Adrenal gland (tissue), 12 donors: ENCODE results near the gene JOSD1. TPM values are rescaled to one million over a fixed set of nuclear protein-coding genes. Genes with fewer than 3 reads are reported as not detected.

ENCODE experiments used
- DNase-seq, 7 donors: peaks; one replicate each; pipeline ENCODE4 v3.0.0-alpha.2; 2019 to 2020
- H3K27ac ChIP-seq, 5 donors: fragments of 200-600 bp; sonication (generic) in 4 of 5; 1 replicate in 3 of 5; 2 replicates in 2 of 5; pipeline versions ENCODE4 v1.5.1 to v1.8.0; 2016 to 2020; ENCODE audit warnings: mild to moderate bottlenecking in 1 of 5
- H3K27me3 ChIP-seq: fragments of 200-600 bp; 2 replicates; pipeline ENCODE4 v1.8.0; 2021
- H3K36me3 ChIP-seq, 2 donors: fragments of 200-600 bp; replicated peaks in 1 of 2; 1 replicate in 1 of 2; 2 replicates in 1 of 2; pipeline versions ENCODE4 v1.5.1 to v1.8.0; 2018 to 2022
- H3K4me1 ChIP-seq, 2 donors: fragments of 200-600 bp; replicated peaks in 1 of 2; 1 replicate in 1 of 2; 2 replicates in 1 of 2; pipeline versions ENCODE4 v1.5.1 to v1.8.0; 2018 to 2021
- H3K4me3 ChIP-seq, 4 donors: fragments of 200-600 bp; sonication (generic) in 3 of 4; one replicate each; pipeline ENCODE4 v1.5.1; 2016 to 2018
- H3K9me3 ChIP-seq, 3 donors: fragments of 200-600 bp; sonication (generic) in 1 of 3; replicated peaks in 1 of 3; 1 replicate in 2 of 3; 2 replicates in 1 of 3; pipeline versions ENCODE4 v1.5.1 to v1.8.0; 2016 to 2021
- CTCF ChIP-seq, 6 experiments: fragments of 450-650 bp in 4 of 6; fragments of 200-600 bp in 2 of 6; sonication (generic) in 1 of 6; IDR thresholded peaks; 1 replicate in 5 of 6; 2 replicates in 1 of 6; pipeline versions ENCODE4 v1.5.1 to v1.8.0; 2016 to 2021; ENCODE audit warnings: antibody characterized with exemption in 6 of 6, mild to moderate bottlenecking in 2 of 6, moderate library complexity in 1 of 6
- POLR2A ChIP-seq, 2 donors: fragments of 450-650 bp; IDR thresholded peaks; one replicate each; pipeline ENCODE4 v1.6.1; 2017; ENCODE audit warnings: antibody characterized with exemption in 2 of 2, mild to moderate bottlenecking in 2 of 2, moderate library complexity in 1 of 2
- WGBS, 4 donors: extraction: QIAGEN DNeasy Blood & Tissue Kit in 2 of 4; methylation state at CpG; one replicate each; pipeline versions ENCODE4 v1.1.5 to v1.1.7; 2013 to 2017; 5-methylcytosine and 5-hydroxymethylcytosine counted together
- intact Hi-C, 2 donors: fragments of 100-400 bp; cut with DNase I; formaldehyde crosslinking; loops; one replicate each; pipeline versions ENCODE4 v1.14.1 to v1.15.0; 2022 to 2023
- polyA plus RNA-seq, 3 donors: library from polyadenylated mRNA; stranded (reverse); fragments of 200-250 nt in 2 of 3; fragments of 350-450 nt in 1 of 3; fragmentation: Illumina TruSeq in 1 of 3; extraction: RNeasy Lipid Tissue Mini Kit (QIAGEN cat#74804) in 1 of 3; gene quantifications; one replicate each; pipeline ENCODE4 v1.2.3, GENCODE V29; 2013 to 2014
- total RNA-seq, 9 donors: library from RNA; depleted of rRNA in 4 of 9; stranded (reverse); fragments of >200 nt in 4 of 9; fragments of 120-200 nt in 1 of 9; fragmentation: NEBNext Ultra II Directional in 1 of 9; extraction: Animal tissue kit (Norgen Biotek cat#: 25700) in 1 of 9; gene quantifications; one replicate each; pipeline versions ENCODE4 v1.1.0 to v1.2.4, GENCODE V29; 2013 to 2023
- donor health status: healthy with polysubstance abuse.
- donor health status: Bipolar disorder and iron deficiency.
- donor health status: DM: yes; HTN: yes; CAD: no.
- donor health status: DM: no; HTN: no; CAD: no.
- donor health status: DM: no; HTN: no; CAD: no.
- donor health status: DM: yes; HTN: yes; CAD: no.

JOSD1 gene
- total and polyA plus RNA-seq, 12 donors: 14.3 to 93.4 (median 42.4) TPM

GRCh38 chr22:38657045-38657909, 43.5 kb downstream of the JOSD1 start:
- DNase-seq: peak in 4 of 7 donors; percentile 19 to 49 (median 28)
- 6 to 11% (median 8%) methylated on average over 12 to 16 of the region's 16 CpGs for WGBS, 4 donors
- Histone ChIP-seq H3K4me3 (peak overlapping the region; percentile 71 to 94 (median 77)), H3K9me3 (no peaks in the 10 kb centered on the region), H3K27me3 (no peaks in the 10 kb centered on the region), H3K4me1 (peaks cover 0 to 16% of the 10 kb centered on the region in 2 donors), H3K27ac (peak overlapping the region; percentile 50 to 93 (median 91)), H3K36me3 (no peaks in the 10 kb centered on the region)
- intact Hi-C loops: loop anchor here in 1 of 2 donors (10.0 kb wide), 1 partner anchor 142 kb away; no protein-coding TSS in a partner anchor
- TF ChIP-seq POLR2A (IDR thresholded peaks at IDR 0.05) (no peak), CTCF (IDR thresholded peaks at IDR 0.05) (no peak)

- no peaks in the 10 kb centered on the region for H3K36me3 ChIP-seq
- DNase-seq: peak; percentile 86 to 93 (median 89)
- 0 to 1% (median 1%) methylated on average over 25 to 66 of the region's 66 CpGs for WGBS, 4 donors
- peak within 1 kb of the TSS; percentile 50 to 93 (median 91) for H3K27ac ChIP-seq
- no peaks in the 10 kb centered on the region for H3K9me3 ChIP-seq
- peak within 1 kb of the TSS; percentile 71 to 94 (median 77) for H3K4me3 ChIP-seq
- TF ChIP-seq POLR2A (IDR thresholded peaks at IDR 0.05) (no peak), CTCF (IDR thresholded peaks at IDR 0.05) (peak in 1 of 6 experiments; percentile 7)
- H3K4me1 ChIP-seq: peaks cover 0 to 16% of the 10 kb centered on the region in 2 donors
- H3K27me3 ChIP-seq: no peaks in the 10 kb centered on the region
- intact Hi-C loops: loop anchor here in 1 of 2 donors (10.0 kb wide), 1 partner anchor 142 kb away; no protein-coding TSS in a partner anchor
These were observed 44.3 kb downstream of the JOSD1 start, which contains the start of the genes CBY1 and FAM227A for GRCh38 chr22:38656256-38657044. Gene CBY1 (plus strand): TSS chr22:38656638. CDS start chr22:38668055, 11,417 bp downstream. Gene FAM227A (minus strand): TSS chr22:38656392. CDS start chr22:38650168, 6,224 bp downstream.

DNA sequence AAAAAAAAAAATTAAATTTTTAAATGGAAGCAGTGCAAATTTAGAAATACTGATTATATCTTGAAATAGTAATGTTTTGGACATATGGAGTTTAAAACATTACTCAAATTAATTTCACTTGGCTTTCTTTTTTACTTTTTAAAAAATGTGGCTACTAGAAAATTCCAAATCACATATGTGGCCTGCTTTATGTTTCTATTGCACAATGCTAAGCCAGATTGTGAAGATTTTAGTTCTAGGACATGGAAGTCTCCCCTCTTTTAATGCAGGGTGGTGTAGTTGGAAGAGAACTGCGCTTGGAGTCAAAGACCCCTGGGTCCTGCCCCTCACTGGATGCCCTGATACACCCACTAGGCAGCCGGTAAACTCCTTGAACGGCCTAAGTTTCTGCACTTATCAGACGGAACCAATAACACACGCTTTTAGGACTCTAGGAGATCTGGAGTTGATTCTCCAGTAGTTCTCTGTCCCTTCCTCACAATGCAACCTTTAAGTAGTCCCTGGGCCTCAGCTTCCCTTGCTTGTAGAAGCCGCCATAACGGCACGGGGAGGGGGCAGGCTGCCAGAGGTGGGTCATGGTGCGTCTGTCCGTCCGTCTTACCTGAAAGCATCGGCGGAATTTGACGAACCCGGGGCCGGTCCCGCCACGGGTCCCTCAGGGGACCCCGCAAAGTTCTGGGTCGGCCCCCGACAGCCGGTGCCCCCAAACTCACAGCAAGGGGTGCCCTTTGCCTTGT, 45.1 kb downstream of the JOSD1 start:
- WGBS, 4 donors: 6 to 24% (median 15%) methylated on average over 5 to 22 of the region's 22 CpGs
- no peaks in the 10 kb centered on the region for H3K27me3 ChIP-seq
- H3K4me3 ChIP-seq: peak overlapping the region in 3 of 4 donors; percentile 71 to 94 (median 73)
- peak in 2 of 7 donors; percentile 7 to 29 for DNase-seq
- H3K4me1 ChIP-seq: peaks cover 0 to 16% of the 10 kb centered on the region in 2 donors
- no peaks in the 10 kb centered on the region for H3K9me3 ChIP-seq
- H3K36me3 ChIP-seq: no peaks in the 10 kb centered on the region
- peak overlapping the region in 3 of 5 donors; percentile 91 to 93 (median 93) for H3K27ac ChIP-seq
- intact Hi-C loops: loop anchor here in 1 of 2 donors (10.0 kb wide), 1 partner anchor 141 kb away; no protein-coding TSS in a partner anchor
- TF ChIP-seq CTCF (IDR thresholded peaks at IDR 0.05) (no peak), POLR2A (IDR thresholded peaks at IDR 0.05) (no peak)
